HL-60 (cell line): ENCODE results near the gene LRRC1.

Experiments used
- CTCF ChIP-seq: IDR thresholded peaks from one replicate; pipeline ENCODE4 v1.5.1; 2011; ENCODE audit warnings: low read length, control low read depth, inconsistent platforms; ENCODE audit not compliant: insufficient read depth
- GABPA ChIP-seq: IDR thresholded peaks from 2 replicates; pipeline ENCODE4 v1.6.1; 2012; ENCODE audit warnings: low read depth

DNA sequence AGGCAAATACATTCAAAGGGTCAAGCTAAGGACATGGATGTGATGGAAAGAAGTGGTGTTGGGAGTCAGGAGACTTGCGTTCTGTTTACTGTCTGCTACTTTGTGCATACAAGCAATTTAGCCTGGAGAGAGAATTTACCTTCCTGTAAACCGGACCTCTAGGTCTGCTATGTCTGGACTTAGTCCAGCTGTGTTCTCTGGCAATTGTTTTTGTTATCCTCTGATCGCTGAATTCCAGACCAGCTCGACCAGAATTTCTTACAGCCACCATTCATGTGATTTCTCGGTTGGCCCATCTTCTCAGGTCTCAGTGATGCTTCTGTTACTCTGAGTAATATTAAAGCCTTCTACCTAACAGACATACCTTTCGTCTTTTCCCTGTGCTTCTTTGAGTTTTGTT lies 75.2 kb downstream of the LRRC1 start:
- TF ChIP-seq CTCF (no peak), GABPA (no peak)
